HL-60 (cell line): ENCODE data around the gene CHRNB1.

Source experiments
- DNase-seq, 2 experiments: peaks; one replicate each; pipeline ENCODE4 v3.0.0-alpha.2; 2010 to 2020; ENCODE audit warnings: low read depth in 1 of 2, low spot score in 1 of 2
- H3K27ac ChIP-seq: fragments of 250-450 bp; sonication (Bioruptor Pico); replicated peaks from 2 replicates; pipeline ENCODE4 v1.5.1; 2020; ENCODE audit warnings: mild to moderate bottlenecking, moderate library complexity
- H3K27me3 ChIP-seq: fragments of 250-450 bp; sonication (Bioruptor Pico); 2 replicates; pipeline ENCODE4 v1.5.1; 2021; ENCODE audit warnings: mild to moderate bottlenecking, moderate library complexity; ENCODE audit not compliant: insufficient read depth, poor library complexity, severe bottlenecking
- H3K4me3 ChIP-seq: replicated peaks from 2 replicates; pipeline ENCODE4 v1.5.1; 2011; ENCODE audit warnings: mild to moderate bottlenecking, control low read depth, low read length; ENCODE audit not compliant: insufficient read depth
- GABPA ChIP-seq: IDR thresholded peaks from 2 replicates; pipeline ENCODE4 v1.6.1; 2012; ENCODE audit warnings: low read depth
- POLR2AphosphoS5 ChIP-seq: IDR thresholded peaks from 2 replicates; pipeline ENCODE4 v1.6.1; 2012; ENCODE audit warnings: low read depth
- REST ChIP-seq: IDR thresholded peaks from 2 replicates; pipeline ENCODE4 v1.6.1; 2012; ENCODE audit warnings: low read depth; ENCODE audit not compliant: insufficient replicate concordance
- SPI1 ChIP-seq: IDR thresholded peaks from 2 replicates; pipeline ENCODE4 v1.6.1; 2012; ENCODE audit warnings: low read depth, mild to moderate bottlenecking, borderline replicate concordance
- TF ChIP-seq, protein P1 (sequence below): IDR thresholded peaks from one replicate; pipeline ENCODE4 v1.5.1; 2011; ENCODE audit warnings: low read length, control low read depth, inconsistent platforms; ENCODE audit not compliant: insufficient read depth

Gene CHRNB1

DNA sequence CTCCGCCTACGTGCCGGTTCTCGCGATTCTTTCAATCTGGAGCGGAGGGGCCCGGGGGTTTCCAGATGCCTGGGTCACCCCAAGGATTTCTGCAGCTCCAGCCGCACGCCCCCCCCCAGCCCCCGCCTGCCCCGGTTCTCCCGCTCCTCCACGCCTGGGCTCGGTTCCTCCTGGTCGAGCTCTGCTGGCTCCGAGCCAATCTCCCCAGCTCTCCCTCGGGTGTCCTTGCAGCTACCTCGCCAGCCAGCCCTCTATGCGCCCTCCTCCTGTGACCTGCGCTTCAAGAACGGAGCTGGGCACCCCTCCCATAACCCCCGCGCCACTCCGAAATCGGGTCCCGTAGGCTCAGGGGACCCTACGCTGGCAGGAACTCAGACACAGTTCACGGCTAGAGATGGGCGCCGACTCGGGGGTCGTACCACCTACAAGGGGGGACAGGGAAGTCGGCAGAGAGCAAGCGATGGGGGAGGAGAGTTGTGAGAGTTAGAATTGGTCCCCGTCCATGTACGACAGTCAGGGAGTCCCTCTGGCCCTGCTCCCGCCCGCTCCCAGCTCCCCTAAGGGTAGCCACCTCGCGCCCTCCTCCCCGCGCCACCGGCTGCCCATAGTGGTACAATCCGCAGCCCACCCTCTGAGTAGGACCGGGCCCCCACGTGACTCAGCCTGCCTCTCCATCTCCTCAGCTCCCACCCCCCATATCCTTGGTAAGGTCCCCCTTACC is 4.6 kb upstream of the CHRNB1 start:
- Histone ChIP-seq H3K27me3 (peaks cover 8% of the 10 kb centered on the region), H3K27ac (no peak overlapping the region), H3K4me3 (peak overlapping the region; percentile 16)
- DNase-seq, result peak in 1 of 2 experiments; percentile 46
- no peak for TF ChIP-seq GABPA
- TF ChIP-seq POLR2AphosphoS5, result no peak
- TF ChIP-seq, protein P1, sequence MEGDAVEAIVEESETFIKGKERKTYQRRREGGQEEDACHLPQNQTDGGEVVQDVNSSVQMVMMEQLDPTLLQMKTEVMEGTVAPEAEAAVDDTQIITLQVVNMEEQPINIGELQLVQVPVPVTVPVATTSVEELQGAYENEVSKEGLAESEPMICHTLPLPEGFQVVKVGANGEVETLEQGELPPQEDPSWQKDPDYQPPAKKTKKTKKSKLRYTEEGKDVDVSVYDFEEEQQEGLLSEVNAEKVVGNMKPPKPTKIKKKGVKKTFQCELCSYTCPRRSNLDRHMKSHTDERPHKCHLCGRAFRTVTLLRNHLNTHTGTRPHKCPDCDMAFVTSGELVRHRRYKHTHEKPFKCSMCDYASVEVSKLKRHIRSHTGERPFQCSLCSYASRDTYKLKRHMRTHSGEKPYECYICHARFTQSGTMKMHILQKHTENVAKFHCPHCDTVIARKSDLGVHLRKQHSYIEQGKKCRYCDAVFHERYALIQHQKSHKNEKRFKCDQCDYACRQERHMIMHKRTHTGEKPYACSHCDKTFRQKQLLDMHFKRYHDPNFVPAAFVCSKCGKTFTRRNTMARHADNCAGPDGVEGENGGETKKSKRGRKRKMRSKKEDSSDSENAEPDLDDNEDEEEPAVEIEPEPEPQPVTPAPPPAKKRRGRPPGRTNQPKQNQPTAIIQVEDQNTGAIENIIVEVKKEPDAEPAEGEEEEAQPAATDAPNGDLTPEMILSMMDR, result no peak
- no peak for TF ChIP-seq SPI1
- TF ChIP-seq REST, result no peak

- Histone ChIP-seq H3K27ac (no peak overlapping the region), H3K27me3 (peaks cover 8% of the 10 kb centered on the region), H3K4me3 (no peak overlapping the region)
- TF ChIP-seq REST (no peak), GABPA (no peak), POLR2AphosphoS5 (no peak), SPI1 (no peak)
- TF ChIP-seq, protein P1, result no peak
- DNase-seq, result no peak
These were observed 4.0 kb upstream of the CHRNB1 start for GRCh38 chr17:7440834-7441195.

GRCh38 chr17:7441266-7441665 is 3.6 kb upstream of the CHRNB1 start:
- no peak overlapping the region for H3K4me3 ChIP-seq

More at GRCh38 chr17:7441266-7441665, 3.6 kb upstream of the CHRNB1 start:
- TF ChIP-seq, protein P1, result no peak
- TF ChIP-seq GABPA (no peak), POLR2AphosphoS5 (no peak), SPI1 (no peak), REST (no peak)
- Histone ChIP-seq H3K27ac (no peak overlapping the region), H3K27me3 (peaks cover 8% of the 10 kb centered on the region)
- DNase-seq, result no peak
